HEK293 (cell line): ENCODE results near the gene CDON.

Source experiments
- CTCF ChIA-PET: fragments of 350-600 bp; formaldehyde crosslinking; extraction: SDS; loops from one replicate; lab custom pipeline; 2021; ENCODE audit warnings: antibody characterized with exemption; lab: Yijun Ruan, JAX
- POLR2A ChIA-PET: fragments of 300-600 bp; formaldehyde crosslinking; extraction: SDS; loops from one replicate; lab custom pipeline; 2020; ENCODE audit warnings: antibody characterized with exemption, inconsistent platforms; lab: Yijun Ruan, JAX
- H3K27ac ChIP-seq: fragments of 200-500 bp; sonication (Bioruptor generic); 2 replicates; pipeline ENCODE4 v1.5.1; 2014; ENCODE audit warnings: low read depth, low read length, control low read depth, inconsistent platforms; ENCODE audit errors: extremely low read depth
- H3K36me3 ChIP-seq, 2 experiments: fragments of 200-500 bp in 1 of 2; sonication (Bioruptor generic) in 1 of 2; 1 replicate in 1 of 2; 2 replicates in 1 of 2; pipeline ENCODE4 v1.5.1; 2014 to 2017; ENCODE audit warnings: inconsistent platforms in 2 of 2, low read length in 2 of 2; ENCODE audit not compliant: control insufficient read depth in 2 of 2, insufficient read depth in 1 of 2
- H3K4me1 ChIP-seq: fragments of 200-500 bp; sonication (Bioruptor generic); 2 replicates; pipeline ENCODE4 v1.5.1; 2014; ENCODE audit warnings: mild to moderate bottlenecking, low read length, inconsistent platforms; ENCODE audit not compliant: control insufficient read depth, insufficient read depth
- H3K4me3 ChIP-seq: 2 replicates; pipeline ENCODE4 v1.5.1; 2011; ENCODE audit warnings: low read depth, mild to moderate bottlenecking, control low read depth, low read length, moderate library complexity
- H3K9me3 ChIP-seq: fragments of 200-500 bp; sonication (Bioruptor generic); 2 replicates; pipeline ENCODE4 v1.5.1; 2014; ENCODE audit warnings: low read depth, low read length, inconsistent platforms; ENCODE audit not compliant: control insufficient read depth, insufficient read depth
- GLIS1 ChIP-seq: fragments of 450-650 bp; formaldehyde crosslinking; IDR thresholded peaks from 2 replicates; pipeline ENCODE4 v1.5.1; 2016; ENCODE audit warnings: missing biosample characterization, missing genetic modification characterization
- GLIS2 ChIP-seq: fragments of 450-650 bp; formaldehyde crosslinking; IDR thresholded peaks from 2 replicates; pipeline ENCODE4 v1.5.1; 2016; ENCODE audit warnings: missing biosample characterization, missing genetic modification characterization
- HIC1 ChIP-seq: fragments of 450-650 bp; formaldehyde crosslinking; IDR thresholded peaks from 2 replicates; pipeline ENCODE4 v1.5.1; 2016; ENCODE audit warnings: missing biosample characterization, missing genetic modification characterization
- HOXA7 ChIP-seq: sonication (generic); formaldehyde crosslinking; IDR thresholded peaks from 2 replicates; pipeline ENCODE4 v1.8.1; 2022; ENCODE audit warnings: missing genetic modification reagents, borderline replicate concordance
- MZF1 ChIP-seq: fragments of 450-650 bp; formaldehyde crosslinking; IDR thresholded peaks from 2 replicates; pipeline ENCODE4 v1.5.1; 2017; ENCODE audit warnings: missing biosample characterization, missing genetic modification characterization, borderline replicate concordance
- OVOL3 ChIP-seq: fragments of 450-650 bp; formaldehyde crosslinking; IDR thresholded peaks from 2 replicates; pipeline ENCODE4 v1.5.1; 2016; ENCODE audit warnings: missing biosample characterization, missing genetic modification characterization
- SCRT1 ChIP-seq: fragments of 450-650 bp; formaldehyde crosslinking; IDR thresholded peaks from 2 replicates; pipeline ENCODE4 v1.5.1; 2016; ENCODE audit warnings: missing biosample characterization, missing genetic modification characterization, borderline replicate concordance
- SP7 ChIP-seq: fragments of 450-650 bp; formaldehyde crosslinking; IDR thresholded peaks from 2 replicates; pipeline ENCODE4 v1.5.1; 2016; ENCODE audit warnings: missing biosample characterization, missing genetic modification characterization
- ZBTB48 ChIP-seq: fragments of 450-650 bp; formaldehyde crosslinking; IDR thresholded peaks from 2 replicates; pipeline ENCODE4 v1.5.1; 2016; ENCODE audit warnings: missing biosample characterization, missing genetic modification characterization
- ZFHX2 ChIP-seq: fragments of 450-650 bp; formaldehyde crosslinking; conservative IDR thresholded peaks from 2 replicates; pipeline ENCODE4 v1.5.1; 2016; ENCODE audit warnings: missing biosample characterization, missing genetic modification characterization
- ZFP69B ChIP-seq: fragments of 450-650 bp; formaldehyde crosslinking; IDR thresholded peaks from 2 replicates; pipeline ENCODE4 v1.5.1; 2016; ENCODE audit warnings: missing biosample characterization, missing genetic modification characterization
- ZNF138 ChIP-seq: fragments of 450-650 bp; formaldehyde crosslinking; IDR thresholded peaks from 2 replicates; pipeline ENCODE4 v1.5.1; 2016; ENCODE audit warnings: missing biosample characterization, missing genetic modification characterization, borderline replicate concordance
- ZNF157 ChIP-seq: fragments of 450-650 bp; formaldehyde crosslinking; IDR thresholded peaks from 2 replicates; pipeline ENCODE4 v1.5.1; 2016; ENCODE audit warnings: missing biosample characterization, missing genetic modification characterization
- ZNF174 ChIP-seq: fragments of 450-650 bp; formaldehyde crosslinking; IDR thresholded peaks from 2 replicates; pipeline ENCODE4 v1.5.0; 2017; ENCODE audit warnings: missing biosample characterization, mild to moderate bottlenecking, missing genetic modification characterization
- ZNF19 ChIP-seq: fragments of 450-650 bp; formaldehyde crosslinking; IDR thresholded peaks from 2 replicates; pipeline ENCODE4; 2016; ENCODE audit warnings: missing biosample characterization, missing genetic modification characterization, low read depth
- ZNF341 ChIP-seq: fragments of 450-650 bp; formaldehyde crosslinking; IDR thresholded peaks from 2 replicates; pipeline ENCODE4; 2016; ENCODE audit warnings: low read depth, missing biosample characterization, missing genetic modification characterization
- ZNF404 ChIP-seq: fragments of 450-650 bp; formaldehyde crosslinking; IDR thresholded peaks from 2 replicates; pipeline ENCODE4 v1.5.1; 2017; ENCODE audit warnings: missing biosample characterization, missing genetic modification characterization
- ZNF561 ChIP-seq: fragments of 450-650 bp; IDR thresholded peaks from 2 replicates; pipeline ENCODE4 v1.5.1; 2018; ENCODE audit warnings: missing biosample characterization, missing genetic modification characterization, borderline replicate concordance
- ZNF571 ChIP-seq: fragments of 450-650 bp; formaldehyde crosslinking; IDR thresholded peaks from 2 replicates; pipeline ENCODE4 v1.5.0; 2017; ENCODE audit warnings: missing biosample characterization, missing genetic modification characterization
- ZNF654 ChIP-seq: fragments of 450-650 bp; formaldehyde crosslinking; IDR thresholded peaks from 2 replicates; pipeline ENCODE4 v1.5.1; 2016; ENCODE audit warnings: low read depth, missing biosample characterization, missing genetic modification characterization
- ZNF776 ChIP-seq: fragments of 450-650 bp; formaldehyde crosslinking; IDR thresholded peaks from 2 replicates; pipeline ENCODE4 v1.5.0; 2017; ENCODE audit warnings: missing biosample characterization, missing genetic modification characterization, borderline replicate concordance
- ZNF777 ChIP-seq: fragments of 450-650 bp; formaldehyde crosslinking; IDR thresholded peaks from 2 replicates; pipeline ENCODE4 v1.5.1; 2017; ENCODE audit warnings: missing biosample characterization, missing genetic modification characterization, borderline replicate concordance
- TF ChIP-seq, protein P1 (sequence below): sonication (generic); formaldehyde crosslinking; IDR thresholded peaks from 2 replicates; pipeline ENCODE4 v1.8.1; 2022; ENCODE audit warnings: mild to moderate bottlenecking, moderate library complexity, missing genetic modification reagents
- TF ChIP-seq, protein P2 (sequence below): fragments of 450-650 bp; formaldehyde crosslinking; IDR thresholded peaks from 2 replicates; pipeline ENCODE4 v1.5.1; 2016; ENCODE audit warnings: missing biosample characterization, missing genetic modification characterization
- TF ChIP-seq, protein P3 (sequence below): fragments of 450-650 bp; formaldehyde crosslinking; IDR thresholded peaks from 2 replicates; pipeline ENCODE4 v1.5.1; 2016; ENCODE audit warnings: missing biosample characterization, missing genetic modification characterization

The CDON gene

GRCh38 chr11:125926682-125927081, 136.0 kb downstream of the CDON start:
- Histone ChIP-seq H3K4me1 (no peaks in the 10 kb centered on the region), H3K36me3 (no peaks in the 10 kb centered on the region), H3K9me3 (no peaks in the 10 kb centered on the region), H3K27ac (no peak overlapping the region), H3K4me3 (no peak overlapping the region)
- ChIA-PET CTCF (interaction anchor here (8.2 kb wide), 1 partner anchor 268 kb away, joined by 131 read pairs; no protein-coding TSS in a partner anchor), POLR2A (no interaction called here)
- TF ChIP-seq, protein P1, sequence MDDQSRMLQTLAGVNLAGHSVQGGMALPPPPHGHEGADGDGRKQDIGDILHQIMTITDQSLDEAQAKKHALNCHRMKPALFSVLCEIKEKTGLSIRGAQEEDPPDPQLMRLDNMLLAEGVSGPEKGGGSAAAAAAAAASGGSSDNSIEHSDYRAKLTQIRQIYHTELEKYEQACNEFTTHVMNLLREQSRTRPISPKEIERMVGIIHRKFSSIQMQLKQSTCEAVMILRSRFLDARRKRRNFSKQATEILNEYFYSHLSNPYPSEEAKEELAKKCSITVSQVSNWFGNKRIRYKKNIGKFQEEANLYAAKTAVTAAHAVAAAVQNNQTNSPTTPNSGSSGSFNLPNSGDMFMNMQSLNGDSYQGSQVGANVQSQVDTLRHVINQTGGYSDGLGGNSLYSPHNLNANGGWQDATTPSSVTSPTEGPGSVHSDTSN (CRISPR knock-in tag) = no peak
- no peak for TF ChIP-seq ZNF777 (tag by site-specific recombination)
- no peak for TF ChIP-seq GLIS2

DNA sequence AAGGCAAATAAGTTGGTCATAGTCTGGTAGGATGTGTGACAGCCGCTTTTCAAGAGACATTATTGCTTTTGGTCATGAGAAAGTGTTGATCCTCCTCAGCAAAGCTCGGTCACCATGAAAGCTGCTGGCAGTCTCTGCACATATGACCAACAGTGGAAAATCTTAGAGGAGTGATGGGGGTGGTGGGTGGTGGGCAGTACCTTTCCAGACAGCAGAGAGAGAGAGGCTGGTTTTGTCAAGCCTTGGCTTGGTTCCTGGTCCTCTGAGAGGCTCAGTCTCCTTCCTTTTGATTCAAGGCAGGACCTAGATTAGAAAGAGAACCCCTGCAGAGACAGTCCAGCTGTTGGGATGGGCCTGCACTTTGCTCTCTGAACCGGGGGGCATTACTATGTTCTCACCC, 136.9 kb downstream of the CDON start:
- ChIA-PET POLR2A (no interaction called here), CTCF (interaction anchor here (0.6 to 8.2 kb wide), 5 partner anchors 19 to 269 kb away, joined by 3 to 131 read pairs (median 4); no protein-coding TSS in a partner anchor)
- H3K36me3 ChIP-seq = no peaks in the 10 kb centered on the region
- no peak overlapping the region for H3K4me3 ChIP-seq
- TF ChIP-seq ZNF654 (tag by site-specific recombination) = no peak
- TF ChIP-seq ZBTB48 (tag by site-specific recombination) = no peak
- 0 out of 2 replicates have a peak, but pooled peaks have one; percentile 13 for TF ChIP-seq GLIS1 (tag by site-specific recombination)
- TF ChIP-seq ZFHX2 = 0 out of 2 replicates have a peak, but pooled peaks have one; percentile 10
- TF ChIP-seq, protein P2, sequence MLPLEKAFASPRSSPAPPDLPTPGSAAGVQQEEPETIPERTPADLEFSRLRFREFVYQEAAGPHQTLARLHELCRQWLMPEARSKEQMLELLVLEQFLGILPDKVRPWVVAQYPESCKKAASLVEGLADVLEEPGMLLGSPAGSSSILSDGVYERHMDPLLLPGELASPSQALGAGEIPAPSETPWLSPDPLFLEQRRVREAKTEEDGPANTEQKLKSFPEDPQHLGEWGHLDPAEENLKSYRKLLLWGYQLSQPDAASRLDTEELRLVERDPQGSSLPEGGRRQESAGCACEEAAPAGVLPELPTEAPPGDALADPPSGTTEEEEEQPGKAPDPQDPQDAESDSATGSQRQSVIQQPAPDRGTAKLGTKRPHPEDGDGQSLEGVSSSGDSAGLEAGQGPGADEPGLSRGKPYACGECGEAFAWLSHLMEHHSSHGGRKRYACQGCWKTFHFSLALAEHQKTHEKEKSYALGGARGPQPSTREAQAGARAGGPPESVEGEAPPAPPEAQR = no peak
- TF ChIP-seq, all 188 proteins: peak for 2
- no peaks in the 10 kb centered on the region for H3K9me3 ChIP-seq
- no peak overlapping the region for H3K27ac ChIP-seq
- H3K4me1 ChIP-seq = no peaks in the 10 kb centered on the region

- ChIA-PET POLR2A (no interaction called here), CTCF (interaction anchor here (0.6 to 8.2 kb wide), 7 partner anchors 18 to 269 kb away, joined by 3 to 131 read pairs (median 3); no protein-coding TSS in a partner anchor)
- Histone ChIP-seq H3K4me3 (no peak overlapping the region), H3K9me3 (no peaks in the 10 kb centered on the region), H3K4me1 (no peaks in the 10 kb centered on the region), H3K36me3 (no peaks in the 10 kb centered on the region), H3K27ac (no peak overlapping the region)
- TF ChIP-seq ZNF404 (tag by site-specific recombination) (no peak), ZNF19 (tag by site-specific recombination) (no peak), ZNF138 (tag by site-specific recombination) (no peak), ZNF571 (tag by site-specific recombination) (no peak), ZNF174 (tag by site-specific recombination) (no peak), ZFP69B (tag by site-specific recombination) (no peak), SP7 (tag by site-specific recombination) (no peak), ZNF561 (tag by site-specific recombination) (no peak), ZNF157 (tag by site-specific recombination) (no peak), HIC1 (tag by site-specific recombination) (no peak), ZNF341 (no peak), HOXA7 (CRISPR knock-in tag) (no peak), MZF1 (no peak), OVOL3 (tag by site-specific recombination) (no peak), ZNF776 (tag by site-specific recombination) (no peak), SCRT1 (tag by site-specific recombination) (no peak)
- TF ChIP-seq, protein P3, sequence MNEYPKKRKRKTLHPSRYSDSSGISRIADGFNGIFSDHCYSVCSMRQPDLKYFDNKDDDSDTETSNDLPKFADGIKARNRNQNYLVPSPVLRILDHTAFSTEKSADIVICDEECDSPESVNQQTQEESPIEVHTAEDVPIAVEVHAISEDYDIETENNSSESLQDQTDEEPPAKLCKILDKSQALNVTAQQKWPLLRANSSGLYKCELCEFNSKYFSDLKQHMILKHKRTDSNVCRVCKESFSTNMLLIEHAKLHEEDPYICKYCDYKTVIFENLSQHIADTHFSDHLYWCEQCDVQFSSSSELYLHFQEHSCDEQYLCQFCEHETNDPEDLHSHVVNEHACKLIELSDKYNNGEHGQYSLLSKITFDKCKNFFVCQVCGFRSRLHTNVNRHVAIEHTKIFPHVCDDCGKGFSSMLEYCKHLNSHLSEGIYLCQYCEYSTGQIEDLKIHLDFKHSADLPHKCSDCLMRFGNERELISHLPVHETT (tag by site-specific recombination) = no peak
These were observed 137.4 kb downstream of the CDON start for GRCh38 chr11:125925247-125925740.
